Sigmoid colon (tissue), 7 donors: ENCODE results near the gene ZNF714. TPM values are rescaled to one million over a fixed set of nuclear protein-coding genes. Genes with fewer than 3 reads are reported as not detected.

Source experiments
- DNase-seq: peaks from one replicate; pipeline ENCODE4 v3.0.0-alpha.2; 2019
- H3K27ac ChIP-seq, 4 donors: fragments of 200-600 bp; sonication (generic); one replicate each; pipeline ENCODE4 v1.5.1; 2016 to 2019; ENCODE audit warnings: mild to moderate bottlenecking in 1 of 4
- H3K27me3 ChIP-seq, 3 donors: fragments of 200-600 bp; sonication (generic); one replicate each; pipeline ENCODE4 v1.5.1; 2019; ENCODE audit warnings: mild to moderate bottlenecking in 1 of 3
- H3K36me3 ChIP-seq, 4 donors: fragments of 200-600 bp; sonication (generic); one replicate each; pipeline ENCODE4 v1.5.1; 2016 to 2019
- H3K4me1 ChIP-seq, 4 donors: fragments of 200-600 bp; sonication (generic); one replicate each; pipeline ENCODE4 v1.5.1; 2017 to 2019
- H3K4me3 ChIP-seq, 4 donors: fragments of 200-600 bp; sonication (generic); one replicate each; pipeline ENCODE4 v1.5.1; 2017 to 2019; ENCODE audit warnings: mild to moderate bottlenecking in 2 of 4, moderate library complexity in 1 of 4
- H3K9me3 ChIP-seq, 4 donors: fragments of 200-600 bp in 3 of 4; sonication (generic) in 3 of 4; one replicate each; pipeline versions ENCODE4 v1.5.1 to v1.6.1; 2013 to 2019
- EP300 ChIP-seq, 4 donors: sonication (generic); formaldehyde crosslinking; IDR thresholded peaks; one replicate each; pipeline ENCODE4 v1.6.1; 2017; ENCODE audit warnings: antibody characterized with exemption in 4 of 4
- POLR2A ChIP-seq, 2 donors: fragments of 450-650 bp; IDR thresholded peaks; one replicate each; pipeline ENCODE4 v1.6.1; 2016; ENCODE audit warnings: antibody characterized with exemption in 2 of 2, mild to moderate bottlenecking in 2 of 2, moderate library complexity in 2 of 2
- POLR2AphosphoS5 ChIP-seq, 4 donors: sonication (generic); formaldehyde crosslinking; IDR thresholded peaks; one replicate each; pipeline ENCODE4 v1.6.1; 2017; ENCODE audit warnings: antibody characterized with exemption in 4 of 4
- WGBS, 2 donors: extraction: QIAGEN DNeasy Blood & Tissue Kit; methylation state at CpG; one replicate each; pipeline ENCODE4 v1.1.7; 2013; 5-methylcytosine and 5-hydroxymethylcytosine counted together
- intact Hi-C: fragments of 100-400 bp; cut with DNase I; formaldehyde crosslinking; loops from one replicate; pipeline ENCODE4 v1.15.1; 2023
- polyA plus RNA-seq, 3 donors: library from polyadenylated mRNA; stranded (reverse); fragments of 200-250 nt; gene quantifications; one replicate each; pipeline ENCODE4 v1.2.3, GENCODE V29; 2013
- total RNA-seq, 4 donors: library from RNA; depleted of rRNA; stranded (reverse); fragments of >200 nt; gene quantifications; one replicate each; pipeline ENCODE4 v1.1.0, GENCODE V29; 2016
- TF ChIP-seq, protein P1 (sequence below), 4 experiments: fragments of 450-650 bp in 3 of 4; fragments of 200-600 bp in 1 of 4; IDR thresholded peaks; one replicate each; pipeline ENCODE4 v1.5.1; 2016 to 2019; ENCODE audit warnings: antibody characterized with exemption in 4 of 4, mild to moderate bottlenecking in 3 of 4, moderate library complexity in 2 of 4
- donor health status: healthy with polysubstance abuse.
- donor health status: Bipolar disorder and iron deficiency.
- donor health status: healthy.

ZNF714 gene
- total and polyA plus RNA-seq, 7 donors: 0.23 to 6.6 (median 4.6) TPM

DNA sequence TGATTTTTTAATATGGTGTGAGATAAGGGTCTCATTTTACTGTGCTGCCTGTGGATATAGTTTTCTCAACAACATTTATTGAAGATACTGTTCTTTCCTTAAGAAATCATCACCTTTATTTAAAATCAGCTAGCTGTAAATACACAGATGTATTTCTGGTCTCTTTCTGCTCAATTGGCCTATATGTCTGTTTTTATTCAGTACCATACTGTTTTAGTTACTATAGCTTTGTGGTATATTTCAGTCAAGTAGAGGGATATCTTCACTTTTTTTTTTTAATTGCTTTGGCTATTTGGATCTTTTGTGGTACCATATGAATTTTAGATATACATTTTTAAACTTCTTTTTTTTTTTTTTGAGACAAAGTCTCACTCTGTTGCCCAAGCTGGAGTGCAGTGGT lies 16.7 kb upstream of the ZNF714 start:
- H3K27ac ChIP-seq: no peak overlapping the region
- H3K27me3 ChIP-seq: no peaks in the 10 kb centered on the region
- H3K36me3 ChIP-seq: peaks cover 0 to 36% (median 0%) of the 10 kb centered on the region in 4 donors
- DNase-seq: no peak
- intact Hi-C loops: no loop called here
- H3K4me1 ChIP-seq: no peaks in the 10 kb centered on the region
- H3K4me3 ChIP-seq: no peak overlapping the region
- H3K9me3 ChIP-seq: peaks cover 0 to 8% (median 3%) of the 10 kb centered on the region in 4 donors
- TF ChIP-seq, protein P1, sequence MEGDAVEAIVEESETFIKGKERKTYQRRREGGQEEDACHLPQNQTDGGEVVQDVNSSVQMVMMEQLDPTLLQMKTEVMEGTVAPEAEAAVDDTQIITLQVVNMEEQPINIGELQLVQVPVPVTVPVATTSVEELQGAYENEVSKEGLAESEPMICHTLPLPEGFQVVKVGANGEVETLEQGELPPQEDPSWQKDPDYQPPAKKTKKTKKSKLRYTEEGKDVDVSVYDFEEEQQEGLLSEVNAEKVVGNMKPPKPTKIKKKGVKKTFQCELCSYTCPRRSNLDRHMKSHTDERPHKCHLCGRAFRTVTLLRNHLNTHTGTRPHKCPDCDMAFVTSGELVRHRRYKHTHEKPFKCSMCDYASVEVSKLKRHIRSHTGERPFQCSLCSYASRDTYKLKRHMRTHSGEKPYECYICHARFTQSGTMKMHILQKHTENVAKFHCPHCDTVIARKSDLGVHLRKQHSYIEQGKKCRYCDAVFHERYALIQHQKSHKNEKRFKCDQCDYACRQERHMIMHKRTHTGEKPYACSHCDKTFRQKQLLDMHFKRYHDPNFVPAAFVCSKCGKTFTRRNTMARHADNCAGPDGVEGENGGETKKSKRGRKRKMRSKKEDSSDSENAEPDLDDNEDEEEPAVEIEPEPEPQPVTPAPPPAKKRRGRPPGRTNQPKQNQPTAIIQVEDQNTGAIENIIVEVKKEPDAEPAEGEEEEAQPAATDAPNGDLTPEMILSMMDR (IDR thresholded peaks at IDR 0.05): no peak
- TF ChIP-seq POLR2A (IDR thresholded peaks at IDR 0.05): no peak
- no peak for TF ChIP-seq EP300 (IDR thresholded peaks at IDR 0.05)
- TF ChIP-seq POLR2AphosphoS5 (IDR thresholded peaks at IDR 0.05): no peak

DNA sequence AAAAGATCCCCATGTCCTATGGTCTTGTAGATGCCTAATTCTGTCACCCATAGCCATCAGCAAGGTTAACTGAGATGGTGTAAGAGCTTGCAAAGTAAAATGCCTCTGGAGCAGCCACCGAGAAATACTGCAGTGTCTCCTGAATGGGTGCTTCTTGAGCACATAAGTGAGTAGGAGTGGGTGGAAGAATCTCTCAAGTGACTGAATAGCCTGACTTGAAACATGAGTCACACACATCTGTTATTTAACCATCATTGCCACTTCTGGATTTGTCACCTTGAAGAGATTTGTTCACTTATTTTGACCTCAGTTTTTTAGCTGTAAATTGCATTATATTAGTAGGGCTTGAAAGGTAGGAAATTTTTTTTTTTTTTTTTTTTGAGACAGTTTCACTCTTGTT lies 2.3 kb downstream of the ZNF714 start:
- peaks cover 0 to 32% (median 3%) of the 10 kb centered on the region in 4 donors for H3K4me1 ChIP-seq
- no peak overlapping the region for H3K4me3 ChIP-seq
- no peak for DNase-seq
- H3K36me3 ChIP-seq: no peaks in the 10 kb centered on the region
- H3K9me3 ChIP-seq: no peaks in the 10 kb centered on the region
- no peak overlapping the region for H3K27ac ChIP-seq
- TF ChIP-seq, protein P1 (IDR thresholded peaks at IDR 0.05): no peak
- no peak for TF ChIP-seq POLR2AphosphoS5 (IDR thresholded peaks at IDR 0.05)
- no peak for TF ChIP-seq POLR2A (IDR thresholded peaks at IDR 0.05)
- H3K27me3 ChIP-seq: no peaks in the 10 kb centered on the region
- 79 to 91% methylated on average over 1 of the region's 1 CpG for WGBS, 2 donors
- intact Hi-C loops: loop anchor here (5.0 kb wide), 1 partner anchor 62 kb away; the partner anchor contains the start of gene ZNF430

DNA sequence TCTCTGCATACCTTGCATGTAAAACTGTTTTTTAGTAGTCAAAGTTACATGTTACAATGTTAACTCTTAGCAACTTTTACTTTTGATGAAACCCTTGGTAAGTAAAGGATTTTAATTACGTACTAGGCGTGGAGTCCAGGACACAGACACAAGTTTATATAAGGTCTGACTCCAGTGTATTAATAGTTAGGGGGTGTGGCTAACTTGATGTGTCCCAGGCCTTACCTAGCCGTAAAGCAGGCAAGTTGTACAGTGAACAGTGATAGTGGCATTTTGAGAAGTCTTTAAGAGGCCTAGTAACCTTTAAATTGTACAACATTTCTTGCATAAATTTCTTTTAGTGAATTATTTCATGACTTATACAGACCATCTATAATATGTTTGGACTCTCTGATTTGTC lies 5.9 kb downstream of the ZNF714 start:
- Histone ChIP-seq H3K27ac (peak overlapping the region in 3 of 4 donors; percentile 3 to 54 (median 50)), H3K36me3 (no peaks in the 10 kb centered on the region), H3K4me1 (peaks cover 0 to 42% (median 8%) of the 10 kb centered on the region in 4 donors), H3K27me3 (no peaks in the 10 kb centered on the region), H3K9me3 (no peaks in the 10 kb centered on the region), H3K4me3 (no peak overlapping the region)
- DNase-seq: no peak
- TF ChIP-seq, protein P1 (IDR thresholded peaks at IDR 0.05): no peak
- TF ChIP-seq POLR2AphosphoS5 (IDR thresholded peaks at IDR 0.05) (peak in 3 of 4 donors; percentile 35 to 62 (median 59)), POLR2A (IDR thresholded peaks at IDR 0.05) (no peak)
- intact Hi-C loops: no loop called here
- 85 to 89% methylated on average over 3 of the region's 3 CpGs for WGBS, 2 donors

DNA sequence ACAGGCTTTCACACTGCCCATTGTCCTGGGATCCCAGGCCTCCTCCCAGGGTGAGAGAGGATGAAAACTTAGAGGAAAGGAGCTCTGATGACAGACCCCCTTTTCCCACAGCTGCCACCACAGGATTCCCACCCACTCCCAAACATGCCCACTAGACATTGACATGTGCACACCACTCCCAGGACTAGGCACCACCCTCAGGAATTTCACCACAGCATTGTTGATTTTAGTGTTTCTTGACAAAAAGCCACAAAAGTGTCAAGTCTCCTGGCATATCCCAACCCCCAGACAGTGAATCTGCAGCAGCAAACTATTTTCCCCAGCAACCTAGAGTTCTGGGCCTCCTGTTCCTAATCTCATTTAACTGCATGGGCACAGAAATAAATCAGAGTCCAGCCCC lies 10.1 kb downstream of the ZNF714 start:
- H3K4me3 ChIP-seq: no peak overlapping the region
- TF ChIP-seq, protein P1 (IDR thresholded peaks at IDR 0.05): no peak
- TF ChIP-seq EP300 (IDR thresholded peaks at IDR 0.05) (no peak), POLR2AphosphoS5 (IDR thresholded peaks at IDR 0.05) (no peak), POLR2A (IDR thresholded peaks at IDR 0.05) (no peak)
- intact Hi-C loops: no loop called here
- no peaks in the 10 kb centered on the region for H3K27me3 ChIP-seq
- DNase-seq: no peak
- H3K9me3 ChIP-seq: no peaks in the 10 kb centered on the region
- peak overlapping the region in 3 of 4 donors; percentile 32 to 52 (median 47) for H3K27ac ChIP-seq
- peaks cover 0 to 29% (median 7%) of the 10 kb centered on the region in 4 donors for H3K4me1 ChIP-seq
- H3K36me3 ChIP-seq: no peaks in the 10 kb centered on the region

DNA sequence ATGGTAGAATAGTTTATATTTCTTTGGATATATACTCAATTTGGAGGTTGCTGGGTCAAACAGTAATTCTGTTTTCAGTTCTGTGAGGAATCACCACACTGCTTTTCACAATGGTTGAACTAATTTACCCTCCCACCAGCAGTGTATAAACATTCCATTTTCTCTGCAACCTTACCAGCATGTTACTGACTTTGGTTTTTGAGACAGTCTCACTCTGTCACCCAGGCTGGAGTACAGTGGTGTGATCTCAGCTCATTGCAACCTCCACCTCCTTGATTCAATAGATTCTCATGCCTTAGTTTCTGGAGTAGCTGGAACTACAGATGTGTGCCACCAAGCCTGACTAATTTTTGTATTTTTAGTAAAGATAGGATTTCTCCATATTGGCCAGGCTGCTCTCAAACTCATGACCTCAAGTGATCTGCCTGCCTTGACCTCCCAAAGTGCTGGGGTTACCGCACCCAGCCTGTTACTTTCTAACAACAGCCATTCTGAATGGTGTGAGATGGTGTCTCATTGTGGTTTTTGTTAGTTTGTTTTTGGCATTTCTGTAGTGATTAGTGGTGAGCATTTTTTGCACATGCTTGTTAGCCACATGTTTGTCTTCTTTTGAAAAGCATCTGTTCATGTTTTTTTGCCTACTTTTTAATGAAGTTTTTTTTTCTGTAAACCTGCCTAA lies 12.5 kb downstream of the ZNF714 start:
- intact Hi-C loops: no loop called here
- no peak for DNase-seq
- Histone ChIP-seq H3K36me3 (peaks cover 0 to 10% (median 0%) of the 10 kb centered on the region in 4 donors), H3K9me3 (no peaks in the 10 kb centered on the region), H3K4me1 (peaks cover 0 to 13% (median 7%) of the 10 kb centered on the region in 4 donors), H3K27me3 (no peaks in the 10 kb centered on the region), H3K27ac (no peak overlapping the region), H3K4me3 (no peak overlapping the region)
- no peak for TF ChIP-seq POLR2A (IDR thresholded peaks at IDR 0.05)
- TF ChIP-seq, protein P1 (IDR thresholded peaks at IDR 0.05): no peak
- no peak for TF ChIP-seq EP300 (IDR thresholded peaks at IDR 0.05)
- no peak for TF ChIP-seq POLR2AphosphoS5 (IDR thresholded peaks at IDR 0.05)
- 90 to 94% methylated on average over 1 of the region's 1 CpG for WGBS, 2 donors
